ENCODE measurements around the gene HLCS.

The HLCS gene

GRCh38 chr21:36719614-36720013 is 246.9 kb downstream of the HLCS start:
- no peak for DNase-seq (ENCODE audit: low read depth)

DNA sequence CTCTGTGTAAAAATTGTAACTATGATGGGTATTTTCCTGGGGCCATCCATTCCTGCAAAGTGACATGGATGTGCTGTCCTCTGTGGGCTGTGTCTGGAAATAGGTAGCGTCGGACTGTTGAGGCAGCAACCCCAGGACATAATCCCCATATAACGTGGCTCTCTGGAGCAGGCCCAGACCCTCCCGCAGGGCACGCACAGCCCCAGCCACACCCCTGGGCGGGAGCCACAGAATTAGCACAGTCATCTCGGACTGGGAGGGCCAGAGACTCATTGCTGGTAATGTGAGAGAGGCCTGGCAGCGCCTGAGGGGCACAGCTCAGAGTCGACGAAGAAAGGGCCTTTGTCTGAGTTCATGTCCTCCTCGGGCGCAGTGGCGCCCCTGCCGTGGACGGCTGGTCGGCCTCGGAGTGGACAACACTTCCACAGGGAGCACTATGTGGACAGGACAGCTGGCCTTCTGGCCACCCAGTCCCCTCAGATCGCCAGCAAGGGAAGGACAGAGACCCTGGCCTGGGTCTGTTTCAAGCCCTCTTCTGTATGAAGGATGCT is 247.4 kb downstream of the HLCS start:
- DNase-seq (ENCODE audit: low read depth), result no peak

DNA sequence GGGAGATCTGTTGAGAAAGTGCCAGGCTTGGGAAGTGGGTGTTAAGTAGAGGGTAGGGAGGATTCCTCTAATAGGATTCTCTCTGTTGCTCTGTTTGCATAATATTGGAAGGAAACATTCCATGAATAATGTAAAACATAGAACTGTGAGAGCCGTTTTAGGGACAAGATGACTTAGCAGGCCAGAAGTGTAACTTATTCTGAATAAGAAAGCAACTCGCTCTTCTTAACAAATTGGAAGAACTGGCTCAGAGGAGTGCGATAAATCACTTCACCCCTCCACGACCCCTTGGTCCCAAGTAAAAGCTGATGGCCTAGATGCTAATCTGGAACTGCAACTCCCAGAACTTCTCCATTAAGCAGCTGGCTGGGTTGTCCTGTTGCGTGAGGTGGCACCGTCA is 248.5 kb downstream of the HLCS start:
- DNase-seq (ENCODE audit: low read depth), result no peak

DNA sequence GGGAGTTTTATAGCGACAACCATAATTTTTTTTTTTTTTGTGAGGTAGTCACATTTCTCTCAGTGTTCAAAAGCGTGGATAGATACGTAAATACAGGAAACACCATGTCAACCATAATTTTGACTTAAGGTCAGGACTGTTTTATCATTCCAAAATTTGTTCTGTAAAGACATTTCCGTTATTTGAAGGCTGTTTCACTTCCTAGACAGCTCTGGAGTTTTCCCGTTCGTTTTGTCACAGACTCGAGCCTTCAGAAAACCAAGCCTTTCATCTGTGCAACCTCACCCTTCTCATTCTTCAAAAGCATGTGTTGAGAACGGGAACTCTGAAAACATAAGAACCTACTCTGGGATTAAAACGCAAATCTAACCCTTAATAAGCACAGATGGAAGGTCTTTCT is 249.6 kb downstream of the HLCS start:
- no peak for DNase-seq (ENCODE audit: low read depth)

DNA sequence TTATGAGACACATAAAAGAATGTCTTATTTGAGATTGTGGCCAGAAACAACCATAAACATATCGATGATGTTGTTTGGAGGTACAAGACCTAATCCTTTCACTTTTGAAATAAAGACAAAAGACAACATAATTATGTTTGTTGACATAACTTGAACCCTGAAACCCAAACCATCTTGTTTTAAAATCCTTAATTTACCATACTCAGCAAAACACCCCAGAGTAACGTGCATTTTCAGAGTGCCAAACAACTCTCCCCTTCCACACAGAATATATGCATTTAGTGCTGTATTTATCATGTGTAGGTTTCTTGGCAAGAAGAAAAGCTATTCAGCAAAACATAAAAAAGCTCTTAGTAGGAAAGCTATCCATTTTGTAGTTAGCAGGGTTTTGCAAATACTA is 250.1 kb downstream of the HLCS start:
- DNase-seq (ENCODE audit: low read depth), result no peak

- DNase-seq (ENCODE audit: low read depth), result no peak
Observed at GRCh38 chr21:36713746-36714145, 252.7 kb downstream of the HLCS start.

GRCh38 chr21:36710729-36711048 is 255.8 kb downstream of the HLCS start:
- DNase-seq (ENCODE audit: low read depth), result no peak

DNA sequence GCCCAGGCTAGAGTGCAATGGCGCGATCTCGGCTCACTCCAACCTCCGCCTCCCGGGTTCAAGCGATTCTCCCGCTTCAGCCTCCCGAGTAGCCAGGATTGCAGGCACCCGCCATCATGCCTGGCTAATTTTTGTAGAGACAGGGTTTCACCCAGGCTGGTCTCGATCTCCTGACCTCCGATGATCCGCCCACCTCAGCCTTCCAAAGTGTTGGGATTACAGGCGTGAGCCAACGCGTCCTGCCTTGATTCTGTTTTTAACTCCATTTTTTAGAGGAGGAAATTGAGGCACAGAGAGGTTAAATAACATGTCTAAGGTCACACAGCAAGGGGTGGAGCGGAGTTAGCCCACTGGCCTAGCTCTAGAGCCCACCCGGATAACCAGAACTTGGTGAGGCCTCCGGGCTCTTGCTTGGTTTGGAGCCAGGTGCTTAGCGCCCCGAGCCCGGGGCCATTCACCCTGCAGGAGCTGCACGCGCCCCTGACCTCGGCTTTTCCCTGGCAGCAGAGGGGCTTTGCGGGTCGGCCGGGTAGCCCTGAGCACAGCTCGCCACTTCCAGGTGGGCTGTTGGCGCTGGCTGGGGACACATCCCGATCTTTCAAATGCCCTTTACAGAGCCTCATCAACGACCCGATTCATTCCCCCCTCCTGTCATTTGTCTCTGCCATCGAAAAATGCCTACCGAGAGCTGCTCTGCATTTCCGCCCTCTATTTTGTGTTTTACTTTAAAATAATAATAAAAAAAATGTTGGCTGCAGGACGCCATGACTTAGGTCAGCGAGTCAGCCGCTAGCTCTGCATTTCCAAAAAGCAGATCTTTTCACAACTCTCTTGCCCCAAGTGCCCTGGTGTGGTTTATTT is 256.4 kb downstream of the HLCS start:
- DNase-seq (ENCODE audit: low read depth), result no peak

DNA sequence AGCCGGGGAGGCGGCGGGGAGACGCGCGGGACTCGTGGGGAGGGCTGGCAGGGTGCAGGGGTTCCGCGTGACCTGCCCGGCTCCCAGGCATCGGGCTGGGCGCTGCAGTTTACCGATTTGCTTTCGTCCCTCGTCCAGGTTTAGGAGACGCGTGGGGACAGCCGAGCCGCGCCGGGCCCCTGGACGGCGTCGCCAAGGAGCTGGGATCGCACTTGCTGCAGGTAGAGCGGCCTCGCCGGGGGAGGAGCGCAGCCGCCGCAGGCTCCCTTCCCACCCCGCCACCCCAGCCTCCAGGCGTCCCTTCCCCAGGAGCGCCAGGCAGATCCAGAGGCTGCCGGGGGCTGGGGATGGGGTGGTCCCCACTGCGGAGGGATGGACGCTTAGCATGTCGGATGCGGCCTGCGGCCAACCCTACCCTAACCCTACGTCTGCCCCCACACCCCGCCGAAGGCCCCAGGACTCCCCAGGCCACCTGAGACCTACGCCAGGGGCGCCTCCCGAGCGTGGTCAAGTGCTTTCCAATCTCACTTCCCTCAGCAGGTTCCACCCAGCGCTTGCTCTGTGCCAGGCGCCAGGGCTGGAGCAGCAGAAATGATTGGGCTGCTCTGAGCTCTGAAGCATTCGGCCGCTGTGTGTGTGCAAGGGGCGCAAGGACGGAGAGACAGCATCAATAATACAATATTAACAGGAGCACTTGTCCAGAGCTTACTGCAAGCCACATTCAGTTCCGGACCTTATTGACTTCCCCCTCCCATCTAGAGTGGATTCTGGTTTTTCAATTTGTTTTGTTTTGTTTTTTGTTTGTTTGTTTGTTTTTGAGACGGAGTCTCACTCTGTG is 257.2 kb downstream of the HLCS start:
- DNase-seq (ENCODE audit: low read depth), result no peak

- DNase-seq (ENCODE audit: low read depth), result no peak
Observed at GRCh38 chr21:36708286-36709029, 258.0 kb downstream of the HLCS start.

- DNase-seq (ENCODE audit: low read depth), result no peak
Observed at GRCh38 chr21:36707763-36708285, 258.6 kb downstream of the HLCS start.

GRCh38 chr21:36706951-36707762 is 259.3 kb downstream of the HLCS start:
- no peak for DNase-seq (ENCODE audit: low read depth)

DNA sequence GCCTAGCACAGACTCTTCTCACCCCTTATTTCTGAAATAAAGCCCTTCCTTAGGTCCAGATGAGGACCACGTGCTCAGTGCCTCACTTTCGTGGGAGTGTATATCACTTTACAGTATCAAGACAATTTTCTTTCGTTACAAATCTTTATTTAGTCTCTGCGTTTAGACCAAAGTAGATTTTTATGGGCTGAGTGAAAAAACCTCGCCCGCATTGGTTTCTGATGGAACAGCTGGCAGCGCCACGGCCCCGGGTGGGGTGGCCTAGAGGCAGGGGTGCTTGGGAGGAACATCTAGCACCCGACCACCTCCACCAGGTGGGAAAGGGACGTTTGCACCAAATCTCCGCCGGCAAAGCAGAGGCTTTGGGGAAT is 260.0 kb downstream of the HLCS start:
- no peak for DNase-seq (ENCODE audit: low read depth)

- no peak for DNase-seq (ENCODE audit: low read depth)
Observed at GRCh38 chr21:36705679-36706481, 260.6 kb downstream of the HLCS start.

GRCh38 chr21:36704958-36705678 is 261.4 kb downstream of the HLCS start:
- no peak for DNase-seq (ENCODE audit: low read depth)

GRCh38 chr21:36704281-36704957 is 262.1 kb downstream of the HLCS start:
- no peak for DNase-seq (ENCODE audit: low read depth)

DNA sequence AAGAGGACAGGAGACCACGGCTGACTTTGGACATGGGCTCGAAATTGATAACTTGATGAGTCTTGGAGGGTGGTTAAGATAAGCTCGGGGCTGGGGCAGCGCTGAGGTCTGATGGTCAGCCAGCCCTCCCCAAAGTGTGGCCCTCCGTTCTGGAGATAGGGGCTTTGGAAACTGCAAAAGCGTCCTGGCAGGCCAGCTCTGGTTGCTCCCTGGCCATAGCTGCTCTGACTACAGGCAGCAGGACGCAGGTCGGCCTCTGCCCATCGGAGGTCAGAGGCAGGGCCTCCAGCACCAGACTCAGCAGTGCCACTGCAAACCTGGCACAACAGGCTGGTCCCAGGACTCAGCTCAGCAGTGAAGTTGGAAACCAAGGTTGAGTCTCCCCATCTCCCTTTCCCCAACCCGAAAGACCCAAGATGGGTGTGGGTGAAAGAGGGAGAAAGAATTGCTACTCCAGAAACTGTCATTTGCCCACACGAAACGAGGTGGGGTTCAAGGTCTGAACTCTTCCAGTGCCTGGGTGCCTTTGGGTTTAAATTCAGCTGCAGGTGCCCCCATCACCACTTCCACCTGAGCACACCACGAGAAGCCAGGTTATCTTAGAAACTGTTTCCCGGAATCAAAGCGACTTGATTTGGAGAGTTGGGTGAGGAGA is 262.7 kb downstream of the HLCS start:
- DNase-seq (ENCODE audit: low read depth), result no peak

GRCh38 chr21:36703123-36703522 is 263.3 kb downstream of the HLCS start:
- no peak for DNase-seq (ENCODE audit: low read depth)

GRCh38 chr21:36702622-36702968 is 263.9 kb downstream of the HLCS start:
- no peak for DNase-seq (ENCODE audit: low read depth)

All from activated T-helper 9 cell treated with anti-CD3 and anti-CD28 coated beads, Interleukin-2, amount 50 U/mL, for 16 hours (primary cell).